Measurements from ENCODE around the gene ABCD2.

Gene ABCD2

DNA sequence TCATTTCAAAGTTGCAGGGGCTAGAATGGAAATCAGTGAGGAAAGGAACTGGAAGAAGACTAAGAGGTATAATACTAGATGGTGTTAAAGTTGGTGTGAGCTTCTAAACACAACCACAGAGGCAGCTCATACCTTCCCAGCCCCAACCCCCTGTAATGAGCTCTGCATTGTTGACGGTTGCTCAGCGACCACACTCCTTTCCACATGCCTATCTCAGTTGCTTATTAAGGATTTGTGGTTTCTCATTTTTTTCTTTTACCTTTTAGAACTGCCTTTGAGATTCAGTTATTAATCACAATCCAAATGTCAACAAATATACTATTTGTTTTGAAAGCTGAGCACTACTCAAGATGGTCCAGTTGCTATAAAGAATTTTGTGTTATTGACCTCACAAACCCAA lies 114.6 kb downstream of the ABCD2 start:
- no peak for DNase-seq (ENCODE audit: low read depth, low spot score)
- no peak overlapping the region for H3K4me3 ChIP-seq (ENCODE audit: low read depth, low read length)
- TF ChIP-seq, protein P1, sequence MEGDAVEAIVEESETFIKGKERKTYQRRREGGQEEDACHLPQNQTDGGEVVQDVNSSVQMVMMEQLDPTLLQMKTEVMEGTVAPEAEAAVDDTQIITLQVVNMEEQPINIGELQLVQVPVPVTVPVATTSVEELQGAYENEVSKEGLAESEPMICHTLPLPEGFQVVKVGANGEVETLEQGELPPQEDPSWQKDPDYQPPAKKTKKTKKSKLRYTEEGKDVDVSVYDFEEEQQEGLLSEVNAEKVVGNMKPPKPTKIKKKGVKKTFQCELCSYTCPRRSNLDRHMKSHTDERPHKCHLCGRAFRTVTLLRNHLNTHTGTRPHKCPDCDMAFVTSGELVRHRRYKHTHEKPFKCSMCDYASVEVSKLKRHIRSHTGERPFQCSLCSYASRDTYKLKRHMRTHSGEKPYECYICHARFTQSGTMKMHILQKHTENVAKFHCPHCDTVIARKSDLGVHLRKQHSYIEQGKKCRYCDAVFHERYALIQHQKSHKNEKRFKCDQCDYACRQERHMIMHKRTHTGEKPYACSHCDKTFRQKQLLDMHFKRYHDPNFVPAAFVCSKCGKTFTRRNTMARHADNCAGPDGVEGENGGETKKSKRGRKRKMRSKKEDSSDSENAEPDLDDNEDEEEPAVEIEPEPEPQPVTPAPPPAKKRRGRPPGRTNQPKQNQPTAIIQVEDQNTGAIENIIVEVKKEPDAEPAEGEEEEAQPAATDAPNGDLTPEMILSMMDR (IDR thresholded peaks at IDR 0.05; ENCODE audit: insufficient read depth, low read length, missing control alignments): no peak
- POLR2A ChIA-PET: no interaction called here
- CTCF ChIA-PET: no interaction called here

DNA sequence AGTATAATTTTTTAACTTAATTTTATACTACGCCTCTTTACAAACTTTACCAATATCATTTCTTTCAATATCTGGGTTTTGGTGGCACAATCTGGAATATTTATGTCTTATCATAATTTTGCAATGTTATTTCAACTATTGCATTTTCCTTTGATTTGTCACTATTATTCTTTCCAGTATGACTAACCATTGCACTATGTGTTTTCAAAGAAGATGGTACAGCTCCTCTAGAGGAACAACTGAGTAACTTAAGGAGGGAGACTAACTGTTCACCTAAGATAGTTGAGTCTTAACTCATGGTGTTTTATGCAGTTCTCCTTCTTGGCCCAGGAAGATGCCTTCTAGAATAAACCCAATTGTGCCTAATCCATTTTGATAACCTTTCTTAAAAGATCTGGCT lies 116.2 kb downstream of the ABCD2 start:
- ChIA-PET POLR2A (no interaction called here), CTCF (no interaction called here)
- TF ChIP-seq, protein P1 (IDR thresholded peaks at IDR 0.05; ENCODE audit: insufficient read depth, low read length, missing control alignments): no peak
- H3K4me3 ChIP-seq (ENCODE audit: low read depth, low read length): no peak overlapping the region
- DNase-seq (ENCODE audit: low read depth, low spot score): no peak

GRCh38 chr12:39502726-39503125 lies 116.9 kb downstream of the ABCD2 start:
- no peak overlapping the region for H3K4me3 ChIP-seq (ENCODE audit: low read depth, low read length)
- POLR2A ChIA-PET: no interaction called here
- TF ChIP-seq, protein P1 (IDR thresholded peaks at IDR 0.05; ENCODE audit: insufficient read depth, low read length, missing control alignments): no peak
- CTCF ChIA-PET: no interaction called here
- DNase-seq (ENCODE audit: low read depth, low spot score): no peak

Measured in AG04449 (cell line).